H9 (cell line): ENCODE results near the gene CDHR2. TPM values are rescaled to one million over a fixed set of nuclear protein-coding genes. Genes with fewer than 3 reads are reported as not detected.
A peak's percentile ranks its signal among the peaks of the same experiment; 100 is the strongest.

Source experiments
- DNase-seq: peaks from one replicate; pipeline ENCODE4 v3.0.0-alpha.2; 2017
- H2AFZ ChIP-seq: one replicate; pipeline ENCODE4 v1.6.1; 2013; ENCODE audit warnings: mild to moderate bottlenecking, low read length, control low read depth, moderate library complexity
- H2AK5ac ChIP-seq: 2 replicates; pipeline ENCODE4 v1.6.1; 2013; ENCODE audit warnings: low read length, control low read depth, mixed read lengths; ENCODE audit not compliant: insufficient read length
- H2BK120ac ChIP-seq: one replicate; pipeline ENCODE4 v1.6.1; 2013; ENCODE audit warnings: low read depth, mild to moderate bottlenecking, low read length, control low read depth, inconsistent platforms; ENCODE audit not compliant: poor library complexity, severe bottlenecking
- H2BK12ac ChIP-seq: 2 replicates; pipeline ENCODE4 v1.6.1; 2013; ENCODE audit warnings: low read length, control low read depth, mixed read lengths, low read depth; ENCODE audit not compliant: insufficient read length
- H2BK15ac ChIP-seq: 2 replicates; pipeline ENCODE4 v1.6.1; 2013; ENCODE audit warnings: low read depth, low read length, control low read depth
- H2BK20ac ChIP-seq: one replicate; pipeline ENCODE4 v1.6.1; 2013; ENCODE audit warnings: low read depth, mild to moderate bottlenecking, low read length, control low read depth, inconsistent platforms; ENCODE audit not compliant: poor library complexity, severe bottlenecking
- H2BK5ac ChIP-seq: 2 replicates; pipeline ENCODE4 v1.6.1; 2013; ENCODE audit warnings: low read length, control low read depth, mixed read lengths; ENCODE audit not compliant: insufficient read length
- H3K14ac ChIP-seq: 2 replicates; pipeline ENCODE4 v1.6.1; 2013; ENCODE audit warnings: low read length, control low read depth; ENCODE audit not compliant: insufficient read depth
- H3K18ac ChIP-seq: 2 replicates; pipeline ENCODE4 v1.6.1; 2013; ENCODE audit warnings: low read depth, mild to moderate bottlenecking, mixed read lengths, low read length, control low read depth; ENCODE audit not compliant: insufficient read length
- H3K23ac ChIP-seq: 2 replicates; pipeline ENCODE4 v1.6.1; 2013; ENCODE audit warnings: low read length, control low read depth, mixed read lengths, low read depth; ENCODE audit not compliant: insufficient read length
- H3K23me2 ChIP-seq: 2 replicates; pipeline ENCODE4 v1.6.1; 2013; ENCODE audit warnings: low read depth, mild to moderate bottlenecking, mixed read lengths, low read length, control low read depth; ENCODE audit not compliant: insufficient read length, poor library complexity, severe bottlenecking
- H3K27ac ChIP-seq: 2 replicates; pipeline ENCODE4 v1.5.1; 2013; ENCODE audit warnings: low read length, control low read depth, mixed read lengths, low read depth; ENCODE audit not compliant: insufficient read length
- H3K27me3 ChIP-seq: 2 replicates; pipeline ENCODE4 v1.6.1; 2013; ENCODE audit warnings: low read length, control low read depth, inconsistent platforms; ENCODE audit not compliant: insufficient read depth
- H3K4ac ChIP-seq: 2 replicates; pipeline ENCODE4 v1.6.1; 2013; ENCODE audit warnings: low read depth, mild to moderate bottlenecking, control low read depth, inconsistent platforms, low read length, moderate library complexity
- H3K4me1 ChIP-seq: 2 replicates; pipeline ENCODE4 v1.6.1; 2013; ENCODE audit warnings: low read length, control low read depth, inconsistent platforms; ENCODE audit not compliant: insufficient read depth
- H3K4me2 ChIP-seq: 2 replicates; pipeline ENCODE4 v1.6.1; 2013; ENCODE audit warnings: low read length, control low read depth, mixed read lengths; ENCODE audit not compliant: insufficient read length, insufficient read depth
- H3K56ac ChIP-seq: 2 replicates; pipeline ENCODE4 v1.6.1; 2013; ENCODE audit warnings: low read depth, mild to moderate bottlenecking, mixed read lengths, low read length, control low read depth; ENCODE audit not compliant: insufficient read length
- H3K79me1 ChIP-seq: 2 replicates; pipeline ENCODE4 v1.6.1; 2013; ENCODE audit warnings: low read depth, mild to moderate bottlenecking, moderate library complexity, low read length, control low read depth, inconsistent platforms; ENCODE audit not compliant: insufficient read depth, poor library complexity, severe bottlenecking
- H3K79me2 ChIP-seq: 2 replicates; pipeline ENCODE4 v1.6.1; 2013; ENCODE audit warnings: low read length, control low read depth, inconsistent platforms; ENCODE audit not compliant: insufficient read depth
- H3K9ac ChIP-seq: 2 replicates; pipeline ENCODE4 v1.6.1; 2013; ENCODE audit warnings: low read length, control low read depth, mixed read lengths; ENCODE audit not compliant: insufficient read length; ENCODE audit errors: extremely low read depth
- H3K9me3 ChIP-seq: one replicate; pipeline ENCODE4 v1.6.1; 2013; ENCODE audit warnings: low read depth, low read length, inconsistent platforms; ENCODE audit not compliant: control insufficient read depth
- H3T11ph ChIP-seq: one replicate; pipeline ENCODE4 v1.6.1; 2013; ENCODE audit warnings: mild to moderate bottlenecking, low read length, control low read depth, inconsistent platforms
- H4K20me1 ChIP-seq: one replicate; pipeline ENCODE4 v1.6.1; 2013; ENCODE audit not compliant: control insufficient read depth, insufficient read length, insufficient read depth
- H4K5ac ChIP-seq: 2 replicates; pipeline ENCODE4 v1.6.1; 2013; ENCODE audit warnings: low read depth, mild to moderate bottlenecking, mixed read lengths, low read length, control low read depth; ENCODE audit not compliant: insufficient read length
- H4K8ac ChIP-seq: replicated peaks from 2 replicates; pipeline ENCODE4 v1.6.1; 2013; ENCODE audit warnings: low read length, control low read depth, mixed read lengths, low read depth; ENCODE audit not compliant: insufficient read length
- H4K91ac ChIP-seq: 2 replicates; pipeline ENCODE4 v1.6.1; 2013; ENCODE audit warnings: low read depth, mild to moderate bottlenecking, moderate library complexity, mixed read lengths, low read length, control low read depth; ENCODE audit not compliant: insufficient read length
- H3K27ac Mint-ChIP-seq, 3 experiments: 2 replicates in 2 of 3; 3 replicates in 1 of 3; pipeline ENCODE4 v1.8.0; 2020 to 2021; ENCODE audit warnings: mixed read lengths in 3 of 3, mild to moderate bottlenecking in 1 of 3, moderate library complexity in 1 of 3
- H3K27me3 Mint-ChIP-seq: 2 replicates; pipeline ENCODE4 v1.8.0; 2021; ENCODE audit warnings: low read depth, mild to moderate bottlenecking, moderate library complexity, mixed read lengths
- H3K36me3 Mint-ChIP-seq, 3 experiments: 2 replicates in 2 of 3; 3 replicates in 1 of 3; pipeline ENCODE4 v1.8.0; 2020 to 2021; ENCODE audit warnings: low read depth in 3 of 3, mixed read lengths in 3 of 3; ENCODE audit not compliant: insufficient read depth in 1 of 3
- H3K4me1 Mint-ChIP-seq, 2 experiments: 2 replicates each; pipeline ENCODE4 v1.8.0; 2020; ENCODE audit warnings: mixed read lengths in 2 of 2
- H3K4me3 Mint-ChIP-seq, 2 experiments: 2 replicates in 1 of 2; 3 replicates in 1 of 2; pipeline ENCODE4 v1.8.0; 2020 to 2021; ENCODE audit warnings: mild to moderate bottlenecking in 2 of 2, mixed read lengths in 2 of 2, moderate library complexity in 1 of 2
- H3K9me3 Mint-ChIP-seq, 2 experiments: 2 replicates in 1 of 2; 3 replicates in 1 of 2; pipeline ENCODE4 v1.8.0; 2020; ENCODE audit warnings: mild to moderate bottlenecking in 2 of 2, mixed read lengths in 2 of 2, moderate library complexity in 1 of 2
- WGBS: extraction: QIAGEN DNeasy Blood & Tissue Kit; methylation state at CpG from one replicate; pipeline ENCODE4 v1.1.7; 2013; ENCODE audit warnings: missing lambda C conversion rate, low lambda C conversion rate, mixed read lengths; ENCODE audit not compliant: insufficient read length; ENCODE audit errors: extremely low coverage; 5-methylcytosine and 5-hydroxymethylcytosine counted together
- total RNA-seq: library from RNA; stranded (reverse); gene quantifications from 2 replicates; pipeline ENCODE4 v1.2.1, GENCODE V29; 2021
- TF ChIP-seq, protein P1 (sequence below): fragments of 200-600 bp; sonication (generic); conservative IDR thresholded peaks from 3 replicates; pipeline ENCODE4 v1.8.0; 2021; ENCODE audit warnings: antibody characterized with exemption, mild to moderate bottlenecking

CDHR2 gene
- total RNA-seq, 1 experiment from 2014 or later: 0.90 TPM

DNA sequence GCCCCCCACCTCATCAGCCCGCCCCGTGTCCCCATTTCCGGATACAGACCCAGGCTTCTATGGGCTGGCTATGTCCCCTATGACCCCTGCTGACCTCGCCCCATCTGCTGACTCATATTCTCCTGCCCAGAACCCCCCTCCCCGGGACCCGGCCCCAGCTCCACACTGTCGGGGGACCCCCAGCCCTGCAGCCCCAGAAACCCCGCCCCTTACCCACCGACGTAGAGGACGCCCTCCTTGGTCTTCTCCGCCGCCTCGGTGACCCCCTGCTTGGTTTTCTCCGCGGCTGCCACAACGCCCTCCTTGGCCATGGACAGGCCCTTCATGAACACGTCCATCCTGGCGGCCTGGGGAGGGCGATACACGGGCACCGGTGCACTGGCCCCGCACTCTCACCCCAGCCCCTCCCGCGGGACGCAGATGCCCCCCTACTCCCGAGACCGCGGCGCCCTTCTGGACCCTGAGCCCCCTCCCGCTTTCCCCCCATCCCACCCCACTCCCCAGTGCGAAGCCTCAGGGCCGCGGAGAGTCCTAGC, 80.2 kb downstream of the CDHR2 start:
- Histone ChIP-seq H2BK5ac (no peak overlapping the region), H3K27me3 (peaks cover 6% of the 10 kb centered on the region; the same call in 1 of the 2 replicates), H2AK5ac (no peak overlapping the region), H3K18ac (no peak overlapping the region), H4K20me1 (no peaks in the 10 kb centered on the region), H2BK15ac (no peak overlapping the region), H3K14ac (no peak overlapping the region), H3K4ac (no peak overlapping the region), H2BK12ac (no peak overlapping the region), H3K4me1 (no peaks in the 10 kb centered on the region), H4K8ac (no peak overlapping the region), H3K23ac (no peak overlapping the region), H4K91ac (no peak overlapping the region), H3K23me2 (peaks cover 8% of the 10 kb centered on the region), H3T11ph (no peak overlapping the region), H2AFZ (no peak overlapping the region), H3K79me2 (no peaks in the 10 kb centered on the region), H3K9ac (no peak overlapping the region), H3K79me1 (no peaks in the 10 kb centered on the region), H3K4me2 (peak overlapping the region; percentile 93), H4K5ac (no peak overlapping the region), H3K9me3 (no peaks in the 10 kb centered on the region), H3K56ac (no peak overlapping the region), H3K27ac (no peak overlapping the region), H2BK20ac (no peak overlapping the region), H2BK120ac (no peak overlapping the region)
- H3K4me3 Mint-ChIP-seq: peak overlapping the region; percentile 59 to 86
- H3K27ac Mint-ChIP-seq: no peak overlapping the region
- H3K4me1 Mint-ChIP-seq: peaks cover 20 to 41% of the 10 kb centered on the region in 2 experiments
- no CpG with 5 or more reads among the region's 34 CpGs for WGBS
- no peak for DNase-seq
- TF ChIP-seq, protein P1, sequence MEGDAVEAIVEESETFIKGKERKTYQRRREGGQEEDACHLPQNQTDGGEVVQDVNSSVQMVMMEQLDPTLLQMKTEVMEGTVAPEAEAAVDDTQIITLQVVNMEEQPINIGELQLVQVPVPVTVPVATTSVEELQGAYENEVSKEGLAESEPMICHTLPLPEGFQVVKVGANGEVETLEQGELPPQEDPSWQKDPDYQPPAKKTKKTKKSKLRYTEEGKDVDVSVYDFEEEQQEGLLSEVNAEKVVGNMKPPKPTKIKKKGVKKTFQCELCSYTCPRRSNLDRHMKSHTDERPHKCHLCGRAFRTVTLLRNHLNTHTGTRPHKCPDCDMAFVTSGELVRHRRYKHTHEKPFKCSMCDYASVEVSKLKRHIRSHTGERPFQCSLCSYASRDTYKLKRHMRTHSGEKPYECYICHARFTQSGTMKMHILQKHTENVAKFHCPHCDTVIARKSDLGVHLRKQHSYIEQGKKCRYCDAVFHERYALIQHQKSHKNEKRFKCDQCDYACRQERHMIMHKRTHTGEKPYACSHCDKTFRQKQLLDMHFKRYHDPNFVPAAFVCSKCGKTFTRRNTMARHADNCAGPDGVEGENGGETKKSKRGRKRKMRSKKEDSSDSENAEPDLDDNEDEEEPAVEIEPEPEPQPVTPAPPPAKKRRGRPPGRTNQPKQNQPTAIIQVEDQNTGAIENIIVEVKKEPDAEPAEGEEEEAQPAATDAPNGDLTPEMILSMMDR: no peak
- H3K9me3 Mint-ChIP-seq: no peaks in the 10 kb centered on the region; a peak in 1 of 5 replicates
- no peaks in the 10 kb centered on the region; a peak in 1 of 7 replicates for H3K36me3 Mint-ChIP-seq
- peaks cover 81% of the 10 kb centered on the region for H3K27me3 Mint-ChIP-seq
